ENCODE data around the gene RASSF5. TPM values are rescaled to one million over a fixed set of nuclear protein-coding genes. Genes with fewer than 3 reads are reported as not detected.

The RASSF5 gene
- 1.7 and 2.4 TPM in 2 replicates for total RNA-seq

GRCh38 chr1:206507284-206508129, at the start of gene RASSF5:
Gene RASSF5, plus strand, starts transcription at chr1:206507531. Its CDS starts 72 bp downstream, at chr1:206507603.

GRCh38 chr1:206469933-206470691, 37.2 kb upstream of the RASSF5 start, which contains the start of gene IKBKE:
Gene IKBKE, plus strand, starts transcription at chr1:206470476. Its CDS starts 2,752 bp downstream, at chr1:206473228.

GRCh38 chr1:206612129-206612876, 105.0 kb downstream of the RASSF5 start, which contains the start of gene EIF2D:
Gene EIF2D, minus strand, starts transcription at chr1:206612465. Its CDS starts 123 bp downstream, at chr1:206612342.

GRCh38 chr1:206635080-206635977, 128.0 kb downstream of the RASSF5 start, which contains the start of gene DYRK3:
Gene DYRK3, plus strand, starts transcription at chr1:206635536. Its CDS starts 168 bp downstream, at chr1:206635704.

Other genes with a start within 250 kb of the RASSF5 start
- 13.1 and 16.7 TPM in 2 replicates for gene IKBKE, start 37.1 kb upstream of the RASSF5 start, total RNA-seq
- 45.6 and 56.8 TPM in 2 replicates for gene EIF2D, start 104.9 kb downstream of the RASSF5 start, total RNA-seq
- gene DYRK3, start 128.0 kb downstream of the RASSF5 start, total RNA-seq = 15.4 and 24.6 TPM in 2 replicates
- gene MAPKAPK2, start 177.4 kb downstream of the RASSF5 start, total RNA-seq = 21.7 and 27.4 TPM in 2 replicates

Measured in bronchial smooth muscle cell (primary cell).